ENCODE measurements around the gene SLC22A31. TPM values are rescaled to one million over a fixed set of nuclear protein-coding genes. Genes with fewer than 3 reads are reported as not detected.

SLC22A31 gene
- total and polyA plus RNA-seq, 9 of the 15 experiments (the other 6 are each of a cell fraction or from before 2014, with no cell fraction given), result 0.29 to 2.2 (median 0.47) TPM; not detected in 3

DNA sequence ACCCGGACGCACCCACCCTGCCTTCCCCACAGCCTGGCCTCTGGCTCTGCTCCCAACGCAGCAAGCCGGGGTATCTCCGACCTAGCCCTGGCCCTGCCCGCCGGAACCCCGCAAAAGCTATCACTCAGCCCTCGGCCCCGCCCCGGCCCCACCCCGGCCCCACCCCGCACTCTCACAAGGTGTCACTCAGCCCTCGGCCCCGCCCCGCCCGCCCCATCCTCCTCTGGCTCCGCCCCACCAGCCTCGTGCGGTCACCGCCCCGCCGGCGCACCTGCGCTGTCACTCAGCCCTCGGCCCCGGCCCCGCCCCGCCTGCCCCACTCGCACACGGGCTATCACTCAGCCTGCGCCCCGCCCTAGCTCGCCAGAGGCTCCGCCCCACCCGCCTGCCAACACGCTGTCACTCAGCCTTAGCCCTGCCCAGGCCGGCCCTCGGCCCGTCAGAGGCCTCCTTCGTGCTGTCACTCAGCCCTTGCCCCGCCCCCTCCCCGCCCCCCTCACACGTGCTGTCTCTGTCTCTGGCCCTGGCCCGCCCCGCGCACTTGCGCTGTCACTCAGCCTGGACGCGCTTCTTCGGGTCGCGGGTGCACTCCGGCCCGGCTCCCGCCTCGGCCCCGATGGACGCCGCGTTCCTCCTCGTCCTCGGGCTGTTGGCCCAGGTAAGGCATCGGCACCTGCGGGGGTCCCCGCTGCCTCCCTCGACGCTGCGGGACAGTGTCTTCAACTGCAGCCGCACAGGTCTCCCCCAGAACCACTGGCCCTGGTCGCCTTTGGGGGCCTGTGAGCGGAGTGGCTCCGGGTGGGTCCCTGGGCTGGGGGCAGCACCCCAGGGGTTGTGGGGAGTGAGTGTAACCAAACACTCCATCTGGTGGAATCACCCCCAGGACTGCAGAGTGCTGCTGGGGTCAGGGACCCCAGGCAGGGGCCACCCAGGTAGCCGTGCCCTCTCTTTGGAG is 28.8 kb downstream of the SLC22A31 start, which contains the start of gene CDH15 (continued):
- TF ChIP-seq, protein P1, sequence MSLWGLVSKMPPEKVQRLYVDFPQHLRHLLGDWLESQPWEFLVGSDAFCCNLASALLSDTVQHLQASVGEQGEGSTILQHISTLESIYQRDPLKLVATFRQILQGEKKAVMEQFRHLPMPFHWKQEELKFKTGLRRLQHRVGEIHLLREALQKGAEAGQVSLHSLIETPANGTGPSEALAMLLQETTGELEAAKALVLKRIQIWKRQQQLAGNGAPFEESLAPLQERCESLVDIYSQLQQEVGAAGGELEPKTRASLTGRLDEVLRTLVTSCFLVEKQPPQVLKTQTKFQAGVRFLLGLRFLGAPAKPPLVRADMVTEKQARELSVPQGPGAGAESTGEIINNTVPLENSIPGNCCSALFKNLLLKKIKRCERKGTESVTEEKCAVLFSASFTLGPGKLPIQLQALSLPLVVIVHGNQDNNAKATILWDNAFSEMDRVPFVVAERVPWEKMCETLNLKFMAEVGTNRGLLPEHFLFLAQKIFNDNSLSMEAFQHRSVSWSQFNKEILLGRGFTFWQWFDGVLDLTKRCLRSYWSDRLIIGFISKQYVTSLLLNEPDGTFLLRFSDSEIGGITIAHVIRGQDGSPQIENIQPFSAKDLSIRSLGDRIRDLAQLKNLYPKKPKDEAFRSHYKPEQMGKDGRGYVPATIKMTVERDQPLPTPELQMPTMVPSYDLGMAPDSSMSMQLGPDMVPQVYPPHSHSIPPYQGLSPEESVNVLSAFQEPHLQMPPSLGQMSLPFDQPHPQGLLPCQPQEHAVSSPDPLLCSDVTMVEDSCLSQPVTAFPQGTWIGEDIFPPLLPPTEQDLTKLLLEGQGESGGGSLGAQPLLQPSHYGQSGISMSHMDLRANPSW (CRISPR knock-in tag; IDR thresholded peaks at IDR 0.05), result no peak
- TF ChIP-seq SIN3A (IDR thresholded peaks at IDR 0.05; ENCODE audit: borderline replicate concordance in 2 of 2, control insufficient read depth in 1 of 2, low read depth in 2 of 2, low read length in 2 of 2) (0 out of 4 replicates have a peak, but pooled peaks of 1 of the 2 experiments have one; percentile 29), ZNF282 (CRISPR knock-in tag; IDR thresholded peaks at IDR 0.05) (no peak)
- TF ChIP-seq, protein P2, sequence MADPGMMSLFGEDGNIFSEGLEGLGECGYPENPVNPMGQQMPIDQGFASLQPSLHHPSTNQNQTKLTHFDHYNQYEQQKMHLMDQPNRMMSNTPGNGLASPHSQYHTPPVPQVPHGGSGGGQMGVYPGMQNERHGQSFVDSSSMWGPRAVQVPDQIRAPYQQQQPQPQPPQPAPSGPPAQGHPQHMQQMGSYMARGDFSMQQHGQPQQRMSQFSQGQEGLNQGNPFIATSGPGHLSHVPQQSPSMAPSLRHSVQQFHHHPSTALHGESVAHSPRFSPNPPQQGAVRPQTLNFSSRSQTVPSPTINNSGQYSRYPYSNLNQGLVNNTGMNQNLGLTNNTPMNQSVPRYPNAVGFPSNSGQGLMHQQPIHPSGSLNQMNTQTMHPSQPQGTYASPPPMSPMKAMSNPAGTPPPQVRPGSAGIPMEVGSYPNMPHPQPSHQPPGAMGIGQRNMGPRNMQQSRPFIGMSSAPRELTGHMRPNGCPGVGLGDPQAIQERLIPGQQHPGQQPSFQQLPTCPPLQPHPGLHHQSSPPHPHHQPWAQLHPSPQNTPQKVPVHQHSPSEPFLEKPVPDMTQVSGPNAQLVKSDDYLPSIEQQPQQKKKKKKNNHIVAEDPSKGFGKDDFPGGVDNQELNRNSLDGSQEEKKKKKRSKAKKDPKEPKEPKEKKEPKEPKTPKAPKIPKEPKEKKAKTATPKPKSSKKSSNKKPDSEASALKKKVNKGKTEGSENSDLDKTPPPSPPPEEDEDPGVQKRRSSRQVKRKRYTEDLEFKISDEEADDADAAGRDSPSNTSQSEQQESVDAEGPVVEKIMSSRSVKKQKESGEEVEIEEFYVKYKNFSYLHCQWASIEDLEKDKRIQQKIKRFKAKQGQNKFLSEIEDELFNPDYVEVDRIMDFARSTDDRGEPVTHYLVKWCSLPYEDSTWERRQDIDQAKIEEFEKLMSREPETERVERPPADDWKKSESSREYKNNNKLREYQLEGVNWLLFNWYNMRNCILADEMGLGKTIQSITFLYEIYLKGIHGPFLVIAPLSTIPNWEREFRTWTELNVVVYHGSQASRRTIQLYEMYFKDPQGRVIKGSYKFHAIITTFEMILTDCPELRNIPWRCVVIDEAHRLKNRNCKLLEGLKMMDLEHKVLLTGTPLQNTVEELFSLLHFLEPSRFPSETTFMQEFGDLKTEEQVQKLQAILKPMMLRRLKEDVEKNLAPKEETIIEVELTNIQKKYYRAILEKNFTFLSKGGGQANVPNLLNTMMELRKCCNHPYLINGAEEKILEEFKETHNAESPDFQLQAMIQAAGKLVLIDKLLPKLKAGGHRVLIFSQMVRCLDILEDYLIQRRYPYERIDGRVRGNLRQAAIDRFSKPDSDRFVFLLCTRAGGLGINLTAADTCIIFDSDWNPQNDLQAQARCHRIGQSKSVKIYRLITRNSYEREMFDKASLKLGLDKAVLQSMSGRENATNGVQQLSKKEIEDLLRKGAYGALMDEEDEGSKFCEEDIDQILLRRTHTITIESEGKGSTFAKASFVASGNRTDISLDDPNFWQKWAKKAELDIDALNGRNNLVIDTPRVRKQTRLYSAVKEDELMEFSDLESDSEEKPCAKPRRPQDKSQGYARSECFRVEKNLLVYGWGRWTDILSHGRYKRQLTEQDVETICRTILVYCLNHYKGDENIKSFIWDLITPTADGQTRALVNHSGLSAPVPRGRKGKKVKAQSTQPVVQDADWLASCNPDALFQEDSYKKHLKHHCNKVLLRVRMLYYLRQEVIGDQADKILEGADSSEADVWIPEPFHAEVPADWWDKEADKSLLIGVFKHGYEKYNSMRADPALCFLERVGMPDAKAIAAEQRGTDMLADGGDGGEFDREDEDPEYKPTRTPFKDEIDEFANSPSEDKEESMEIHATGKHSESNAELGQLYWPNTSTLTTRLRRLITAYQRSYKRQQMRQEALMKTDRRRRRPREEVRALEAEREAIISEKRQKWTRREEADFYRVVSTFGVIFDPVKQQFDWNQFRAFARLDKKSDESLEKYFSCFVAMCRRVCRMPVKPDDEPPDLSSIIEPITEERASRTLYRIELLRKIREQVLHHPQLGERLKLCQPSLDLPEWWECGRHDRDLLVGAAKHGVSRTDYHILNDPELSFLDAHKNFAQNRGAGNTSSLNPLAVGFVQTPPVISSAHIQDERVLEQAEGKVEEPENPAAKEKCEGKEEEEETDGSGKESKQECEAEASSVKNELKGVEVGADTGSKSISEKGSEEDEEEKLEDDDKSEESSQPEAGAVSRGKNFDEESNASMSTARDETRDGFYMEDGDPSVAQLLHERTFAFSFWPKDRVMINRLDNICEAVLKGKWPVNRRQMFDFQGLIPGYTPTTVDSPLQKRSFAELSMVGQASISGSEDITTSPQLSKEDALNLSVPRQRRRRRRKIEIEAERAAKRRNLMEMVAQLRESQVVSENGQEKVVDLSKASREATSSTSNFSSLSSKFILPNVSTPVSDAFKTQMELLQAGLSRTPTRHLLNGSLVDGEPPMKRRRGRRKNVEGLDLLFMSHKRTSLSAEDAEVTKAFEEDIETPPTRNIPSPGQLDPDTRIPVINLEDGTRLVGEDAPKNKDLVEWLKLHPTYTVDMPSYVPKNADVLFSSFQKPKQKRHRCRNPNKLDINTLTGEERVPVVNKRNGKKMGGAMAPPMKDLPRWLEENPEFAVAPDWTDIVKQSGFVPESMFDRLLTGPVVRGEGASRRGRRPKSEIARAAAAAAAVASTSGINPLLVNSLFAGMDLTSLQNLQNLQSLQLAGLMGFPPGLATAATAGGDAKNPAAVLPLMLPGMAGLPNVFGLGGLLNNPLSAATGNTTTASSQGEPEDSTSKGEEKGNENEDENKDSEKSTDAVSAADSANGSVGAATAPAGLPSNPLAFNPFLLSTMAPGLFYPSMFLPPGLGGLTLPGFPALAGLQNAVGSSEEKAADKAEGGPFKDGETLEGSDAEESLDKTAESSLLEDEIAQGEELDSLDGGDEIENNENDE (IDR thresholded peaks at IDR 0.05; ENCODE audit: low read depth, low read length), result no peak
- TF ChIP-seq, protein P3, sequence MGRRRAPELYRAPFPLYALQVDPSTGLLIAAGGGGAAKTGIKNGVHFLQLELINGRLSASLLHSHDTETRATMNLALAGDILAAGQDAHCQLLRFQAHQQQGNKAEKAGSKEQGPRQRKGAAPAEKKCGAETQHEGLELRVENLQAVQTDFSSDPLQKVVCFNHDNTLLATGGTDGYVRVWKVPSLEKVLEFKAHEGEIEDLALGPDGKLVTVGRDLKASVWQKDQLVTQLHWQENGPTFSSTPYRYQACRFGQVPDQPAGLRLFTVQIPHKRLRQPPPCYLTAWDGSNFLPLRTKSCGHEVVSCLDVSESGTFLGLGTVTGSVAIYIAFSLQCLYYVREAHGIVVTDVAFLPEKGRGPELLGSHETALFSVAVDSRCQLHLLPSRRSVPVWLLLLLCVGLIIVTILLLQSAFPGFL (CRISPR knock-in tag; IDR thresholded peaks at IDR 0.05), result no peak
